ENCODE measurements around the gene MAPKAP1. TPM values are rescaled to one million over a fixed set of nuclear protein-coding genes. Genes with fewer than 3 reads are reported as not detected.

The MAPKAP1 gene
- total and polyA plus RNA-seq, 2 of the 13 experiments (the other 11 are each of a cell fraction or from before 2014, with no cell fraction given): 45.0 to 64.3 TPM

GRCh38 chr9:125548141-125548540, 158.9 kb downstream of the MAPKAP1 start (continued):
- TF ChIP-seq CBX5 (CRISPR knock-in tag; IDR thresholded peaks at IDR 0.05; ENCODE audit: borderline replicate concordance) (peak; percentile 51; the same call in 1 of the 2 replicates), ZKSCAN1 (IDR thresholded peaks at IDR 0.05; ENCODE audit: low read length) (no peak), ZNF792 (CRISPR knock-in tag; IDR thresholded peaks at IDR 0.05) (no peak), ETV6 (CRISPR knock-in tag; conservative IDR thresholded peaks at IDR 0.05) (no peak), DPF2 (CRISPR knock-in tag; IDR thresholded peaks at IDR 0.05; ENCODE audit: borderline replicate concordance, low read depth) (peak; percentile 91), PATZ1 (CRISPR knock-in tag; IDR thresholded peaks at IDR 0.05) (0 out of 2 replicates have a peak, but pooled peaks have one; percentile 36), ZC3H13 (CRISPR knock-in tag; IDR thresholded peaks at IDR 0.05) (no peak), E2F2 (CRISPR knock-in tag; IDR thresholded peaks at IDR 0.05; ENCODE audit: borderline replicate concordance) (no peak), ATF4 (CRISPR knock-in tag; IDR thresholded peaks at IDR 0.05) (no peak), MZF1 (CRISPR knock-in tag; IDR thresholded peaks at IDR 0.05; ENCODE audit: borderline replicate concordance) (no peak), SMAD3 (CRISPR knock-in tag; IDR thresholded peaks at IDR 0.05) (no peak), ZNF280B (CRISPR knock-in tag; IDR thresholded peaks at IDR 0.05; ENCODE audit: borderline replicate concordance) (no peak), TRIM24 (CRISPR knock-in tag; IDR thresholded peaks at IDR 0.05) (no peak), PRDM10 (CRISPR knock-in tag; IDR thresholded peaks at IDR 0.05; ENCODE audit: low read depth) (no peak), ZBTB3 (CRISPR knock-in tag; IDR thresholded peaks at IDR 0.05; ENCODE audit: borderline replicate concordance, low read depth) (no peak), IRF9 (CRISPR knock-in tag; IDR thresholded peaks at IDR 0.05; ENCODE audit: borderline replicate concordance) (no peak), THYN1 (CRISPR knock-in tag; IDR thresholded peaks at IDR 0.05; ENCODE audit: borderline replicate concordance, low read depth) (no peak), NFE2L2 (IDR thresholded peaks at IDR 0.05; ENCODE audit: low read length) (no peak), TCF7 (IDR thresholded peaks at IDR 0.05; ENCODE audit: low read depth) (peak; percentile 69), ZNF30 (CRISPR knock-in tag; IDR thresholded peaks at IDR 0.05) (no peak)

All from HepG2 (cell line).